Common myeloid progenitor, CD34-positive (primary cell): ENCODE data around the gene RGS5.

Experiments used
- CTCF ChIA-PET: fragments of 350-600 bp; sonication (Branson Sonifier 250); formaldehyde crosslinking; loops from one replicate; lab custom pipeline; 2021; ENCODE audit warnings: antibody characterized with exemption; lab: Charles Lee
- POLR2A ChIA-PET: fragments of 350-600 bp; sonication (Branson Sonifier 250); formaldehyde crosslinking; loops from one replicate; lab custom pipeline; 2021; ENCODE audit warnings: antibody characterized with exemption; lab: Charles Lee
- DNase-seq, 3 donors: peaks; one replicate each; pipeline versions ENCODE4 v3.0.0 to v3.0.0-alpha.2; 2013
- H3K27ac ChIP-seq, 2 experiments: 1 replicate in 1 of 2; 2 replicates in 1 of 2; pipeline ENCODE4 v1.7.0; 2013; ENCODE audit warnings: inconsistent platforms in 2 of 2, low read length in 2 of 2, mild to moderate bottlenecking in 2 of 2, low read depth in 1 of 2, moderate library complexity in 1 of 2; ENCODE audit not compliant: severe bottlenecking in 2 of 2, insufficient read depth in 1 of 2, poor library complexity in 1 of 2
- H3K27me3 ChIP-seq, 5 experiments: replicated peaks in 2 of 5; 1 replicate in 3 of 5; 2 replicates in 2 of 5; pipeline versions ENCODE4 v1.6.1 to v1.7.0; 2013; ENCODE audit warnings: low read length in 4 of 5, mild to moderate bottlenecking in 2 of 5, moderate library complexity in 2 of 5, inconsistent platforms in 1 of 5; ENCODE audit not compliant: insufficient read depth in 5 of 5, control insufficient read depth in 4 of 5
- H3K36me3 ChIP-seq, 4 experiments: 1 replicate in 2 of 4; 2 replicates in 2 of 4; pipeline versions ENCODE4 v1.6.1 to v1.7.0; 2013; ENCODE audit warnings: low read length in 3 of 4, control low read depth in 1 of 4, mild to moderate bottlenecking in 1 of 4; ENCODE audit not compliant: control insufficient read depth in 4 of 4, insufficient read depth in 4 of 4
- H3K4me1 ChIP-seq, 4 experiments: 1 replicate in 3 of 4; 2 replicates in 1 of 4; pipeline versions ENCODE4 v1.6.1 to v1.7.1; 2013; ENCODE audit warnings: low read length in 3 of 4, mild to moderate bottlenecking in 3 of 4, control low read depth in 1 of 4, inconsistent platforms in 1 of 4, moderate library complexity in 1 of 4; ENCODE audit not compliant: control insufficient read depth in 4 of 4, insufficient read depth in 4 of 4; ENCODE audit errors: control extremely low read depth in 1 of 4
- H3K4me3 ChIP-seq, 7 experiments: 1 replicate in 4 of 7; 2 replicates in 3 of 7; pipeline versions ENCODE4 v1.5.1 to v1.7.0; 2013; ENCODE audit warnings: mild to moderate bottlenecking in 7 of 7, low read length in 6 of 7, moderate library complexity in 6 of 7, inconsistent platforms in 2 of 7, low read depth in 2 of 7, control low read depth in 1 of 7; ENCODE audit not compliant: insufficient read depth in 4 of 7, control insufficient read depth in 1 of 7; ENCODE audit errors: extremely low read depth in 1 of 7
- H3K9me3 ChIP-seq, 5 experiments: 1 replicate in 4 of 5; 2 replicates in 1 of 5; pipeline versions ENCODE4 v1.6.1 to v1.7.1; 2013; ENCODE audit warnings: low read length in 4 of 5, mild to moderate bottlenecking in 2 of 5, inconsistent platforms in 1 of 5, low read depth in 1 of 5, moderate library complexity in 1 of 5; ENCODE audit not compliant: control insufficient read depth in 4 of 5, insufficient read depth in 2 of 5; ENCODE audit errors: control extremely low read depth in 1 of 5
- WGBS: methylation state at CpG from one replicate; pipeline ENCODE4 v1.1.5; 2013; ENCODE audit not compliant: insufficient coverage; 5-methylcytosine and 5-hydroxymethylcytosine counted together

The RGS5 gene

GRCh38 chr1:163187849-163188248, 14.9 kb downstream of the RGS5 start:
- Histone ChIP-seq H3K36me3 (no peaks in the 10 kb centered on the region), H3K27me3 (no peaks in the 10 kb centered on the region), H3K4me1 (no peaks in the 10 kb centered on the region), H3K4me3 (no peak overlapping the region), H3K27ac (no peak overlapping the region), H3K9me3 (no peaks in the 10 kb centered on the region)
- 94% methylated on average over 6 of the region's 6 CpGs for WGBS
- DNase-seq = no peak
- ChIA-PET POLR2A (no interaction called here), CTCF (no interaction called here)

GRCh38 chr1:163186862-163187261, 15.9 kb downstream of the RGS5 start:
- Histone ChIP-seq H3K4me3 (no peak overlapping the region), H3K9me3 (no peaks in the 10 kb centered on the region), H3K4me1 (no peaks in the 10 kb centered on the region), H3K27ac (no peak overlapping the region), H3K36me3 (no peaks in the 10 kb centered on the region), H3K27me3 (no peaks in the 10 kb centered on the region)
- ChIA-PET CTCF (interaction anchor here (0.9 kb wide), 1 partner anchor 509 kb away, joined by 3 read pairs; no protein-coding TSS in a partner anchor), POLR2A (no interaction called here)
- no peak for DNase-seq
- 100% methylated on average over 1 of the region's 2 CpGs for WGBS

GRCh38 chr1:163182330-163182949, 20.3 kb downstream of the RGS5 start:
- H3K27ac ChIP-seq = no peak overlapping the region
- no peaks in the 10 kb centered on the region for H3K36me3 ChIP-seq
- no peaks in the 10 kb centered on the region for H3K9me3 ChIP-seq
- no peak for DNase-seq
- no peaks in the 10 kb centered on the region for H3K27me3 ChIP-seq
- H3K4me1 ChIP-seq = no peaks in the 10 kb centered on the region
- CTCF ChIA-PET = no interaction called here
- POLR2A ChIA-PET = no interaction called here
- WGBS = no CpG with 5 or more reads among the region's 2 CpGs
- H3K4me3 ChIP-seq = no peak overlapping the region

- H3K4me3 ChIP-seq = no peak overlapping the region
- no peak overlapping the region for H3K27ac ChIP-seq
- WGBS = 100% methylated on average over 1 of the region's 2 CpGs
- ChIA-PET CTCF (no interaction called here), POLR2A (no interaction called here)
- DNase-seq = peak in 2 of 3 donors; percentile 2 to 19
- H3K36me3 ChIP-seq = no peaks in the 10 kb centered on the region
- no peaks in the 10 kb centered on the region for H3K9me3 ChIP-seq
- H3K4me1 ChIP-seq = no peaks in the 10 kb centered on the region
- peaks cover 0 to 2% (median 0%) of the 10 kb centered on the region in 5 experiments for H3K27me3 ChIP-seq
Measured at GRCh38 chr1:163178628-163179027, 24.1 kb downstream of the RGS5 start.

- H3K4me3 ChIP-seq = no peak overlapping the region
Measured at GRCh38 chr1:163176797-163177196, 25.9 kb downstream of the RGS5 start.

GRCh38 chr1:163174524-163175437, 27.9 kb downstream of the RGS5 start:
- peak; percentile 26 to 41 (median 40) for DNase-seq
- CTCF ChIA-PET = interaction anchor here (0.5 to 1.7 kb wide), 9 partner anchors 8 to 327 kb away, joined by 3 to 5 read pairs (median 3); no protein-coding TSS in a partner anchor
- POLR2A ChIA-PET = no interaction called here
- Histone ChIP-seq H3K4me3 (no peak overlapping the region), H3K4me1 (no peaks in the 10 kb centered on the region), H3K9me3 (no peaks in the 10 kb centered on the region), H3K36me3 (no peaks in the 10 kb centered on the region), H3K27me3 (peaks cover 0 to 2% (median 0%) of the 10 kb centered on the region in 5 experiments), H3K27ac (no peak overlapping the region)
- 51% methylated on average over 17 of the region's 18 CpGs for WGBS

More at GRCh38 chr1:163176797-163177196, 25.9 kb downstream of the RGS5 start:
- peaks cover 0 to 2% (median 0%) of the 10 kb centered on the region in 5 experiments for H3K27me3 ChIP-seq
- no peaks in the 10 kb centered on the region for H3K4me1 ChIP-seq
- H3K9me3 ChIP-seq = no peaks in the 10 kb centered on the region
- ChIA-PET CTCF (interaction anchor here (0.9 kb wide), 1 partner anchor 316 kb away, joined by 3 read pairs; the partner anchor contains the start of gene CCDC190), POLR2A (no interaction called here)
- no peak overlapping the region for H3K27ac ChIP-seq
- DNase-seq = no peak
- no peaks in the 10 kb centered on the region for H3K36me3 ChIP-seq
- WGBS = 100% methylated on average over 2 of the region's 4 CpGs

GRCh38 chr1:163173121-163173520, 29.6 kb downstream of the RGS5 start:
- Histone ChIP-seq H3K4me3 (no peak overlapping the region), H3K36me3 (no peaks in the 10 kb centered on the region), H3K9me3 (no peaks in the 10 kb centered on the region), H3K27ac (no peak overlapping the region), H3K27me3 (peaks cover 0 to 2% (median 0%) of the 10 kb centered on the region in 5 experiments), H3K4me1 (no peaks in the 10 kb centered on the region)
- DNase-seq = no peak
- WGBS = 73% methylated on average over 2 of the region's 4 CpGs
- CTCF ChIA-PET = no interaction called here
- POLR2A ChIA-PET = no interaction called here
